Upper lobe of left lung (tissue), 4 donors: Measurements from ENCODE around the gene TRAPPC10.

Source experiments
- CTCF ChIP-seq, 6 experiments: fragments of 450-650 bp in 4 of 6; fragments of 200-600 bp in 2 of 6; sonication (generic) in 2 of 6; IDR thresholded peaks; one replicate each; pipeline ENCODE4 v1.5.1; 2016 to 2019; ENCODE audit warnings: antibody characterized with exemption in 6 of 6
- EP300 ChIP-seq, 4 donors: sonication (generic); formaldehyde crosslinking; IDR thresholded peaks; one replicate each; pipeline ENCODE4 v1.5.1; 2017; ENCODE audit warnings: antibody characterized with exemption in 4 of 4, control low read depth in 2 of 4
- POLR2A ChIP-seq, 4 donors: fragments of 450-650 bp; IDR thresholded peaks; one replicate each; pipeline ENCODE4 v1.5.1; 2016 to 2017; ENCODE audit warnings: antibody characterized with exemption in 4 of 4, mild to moderate bottlenecking in 2 of 4
- POLR2AphosphoS5 ChIP-seq, 2 donors: sonication (generic); formaldehyde crosslinking; IDR thresholded peaks; one replicate each; pipeline ENCODE4 v1.5.1; 2017; ENCODE audit warnings: antibody characterized with exemption in 2 of 2

- no peak for TF ChIP-seq POLR2AphosphoS5 (IDR thresholded peaks at IDR 0.05)
- no peak for TF ChIP-seq CTCF (IDR thresholded peaks at IDR 0.05)
- TF ChIP-seq POLR2A (IDR thresholded peaks at IDR 0.05), result no peak
- no peak for TF ChIP-seq EP300 (IDR thresholded peaks at IDR 0.05)
Measured at GRCh38 chr21:43994085-43994484, 18.0 kb upstream of the TRAPPC10 start.
